ENCODE data around the gene MANEAL.

DNA sequence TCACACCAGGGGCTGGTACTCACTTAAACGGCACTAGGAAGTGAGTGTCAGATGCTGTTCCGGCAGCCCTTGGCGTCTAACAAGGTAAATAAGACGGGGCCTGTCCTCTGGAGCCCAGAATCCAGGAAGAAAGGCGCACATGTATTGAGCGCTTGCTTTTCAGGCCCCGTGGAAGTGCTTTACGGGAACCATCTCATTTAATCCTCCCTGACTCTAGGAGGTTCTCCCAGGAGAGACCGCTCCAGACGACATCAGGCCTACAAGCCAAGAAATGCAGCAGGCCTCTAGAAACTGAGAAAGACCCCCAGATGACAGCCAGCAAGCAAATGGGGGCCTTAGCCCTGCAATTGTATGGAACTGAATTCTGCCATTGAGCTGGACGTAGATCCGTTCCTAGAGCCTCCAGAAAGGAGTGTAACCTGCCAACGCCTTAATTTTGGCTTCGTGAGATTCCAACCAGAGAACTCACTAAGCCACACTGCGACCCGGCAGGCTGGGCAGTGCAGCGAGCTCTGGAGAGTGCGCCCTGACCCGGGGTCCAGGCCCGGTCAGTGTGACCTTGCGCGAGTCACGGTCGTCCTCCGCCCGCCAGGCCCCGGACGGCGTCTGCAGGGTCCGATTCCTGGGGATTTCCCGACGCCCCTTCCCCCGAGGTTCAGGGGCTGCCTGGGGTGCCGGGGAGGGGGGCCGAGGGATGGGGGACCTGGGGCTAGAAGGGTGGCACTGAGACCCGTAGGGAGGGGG is 532 bp upstream of the MANEAL start:
- no peak for TF ChIP-seq POLR2A (IDR thresholded peaks at IDR 0.05)
- no peak for TF ChIP-seq POLR2AphosphoS5 (IDR thresholded peaks at IDR 0.05)
- TF ChIP-seq, protein P1, sequence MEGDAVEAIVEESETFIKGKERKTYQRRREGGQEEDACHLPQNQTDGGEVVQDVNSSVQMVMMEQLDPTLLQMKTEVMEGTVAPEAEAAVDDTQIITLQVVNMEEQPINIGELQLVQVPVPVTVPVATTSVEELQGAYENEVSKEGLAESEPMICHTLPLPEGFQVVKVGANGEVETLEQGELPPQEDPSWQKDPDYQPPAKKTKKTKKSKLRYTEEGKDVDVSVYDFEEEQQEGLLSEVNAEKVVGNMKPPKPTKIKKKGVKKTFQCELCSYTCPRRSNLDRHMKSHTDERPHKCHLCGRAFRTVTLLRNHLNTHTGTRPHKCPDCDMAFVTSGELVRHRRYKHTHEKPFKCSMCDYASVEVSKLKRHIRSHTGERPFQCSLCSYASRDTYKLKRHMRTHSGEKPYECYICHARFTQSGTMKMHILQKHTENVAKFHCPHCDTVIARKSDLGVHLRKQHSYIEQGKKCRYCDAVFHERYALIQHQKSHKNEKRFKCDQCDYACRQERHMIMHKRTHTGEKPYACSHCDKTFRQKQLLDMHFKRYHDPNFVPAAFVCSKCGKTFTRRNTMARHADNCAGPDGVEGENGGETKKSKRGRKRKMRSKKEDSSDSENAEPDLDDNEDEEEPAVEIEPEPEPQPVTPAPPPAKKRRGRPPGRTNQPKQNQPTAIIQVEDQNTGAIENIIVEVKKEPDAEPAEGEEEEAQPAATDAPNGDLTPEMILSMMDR (IDR thresholded peaks at IDR 0.05), result no peak
